Stimulated activated CD4-positive, alpha-beta T cell treated with anti-CD3 and anti-CD28 coated beads, TNF-alpha, amount 100 ng/mL, for 48 hours (primary cell): ENCODE data around the gene SAMD5.
"Not testable (repeated sequence)": the region's sequence is repeated elsewhere in the genome, so short reads cannot be mapped to it uniquely, and the experiment has no call there.

Experiments used
- DNase-seq, 3 donors: peaks; one replicate each; pipeline ENCODE4 v3.0.0-alpha.2; 2020; ENCODE audit warnings: low read depth in 3 of 3

Gene SAMD5

DNA sequence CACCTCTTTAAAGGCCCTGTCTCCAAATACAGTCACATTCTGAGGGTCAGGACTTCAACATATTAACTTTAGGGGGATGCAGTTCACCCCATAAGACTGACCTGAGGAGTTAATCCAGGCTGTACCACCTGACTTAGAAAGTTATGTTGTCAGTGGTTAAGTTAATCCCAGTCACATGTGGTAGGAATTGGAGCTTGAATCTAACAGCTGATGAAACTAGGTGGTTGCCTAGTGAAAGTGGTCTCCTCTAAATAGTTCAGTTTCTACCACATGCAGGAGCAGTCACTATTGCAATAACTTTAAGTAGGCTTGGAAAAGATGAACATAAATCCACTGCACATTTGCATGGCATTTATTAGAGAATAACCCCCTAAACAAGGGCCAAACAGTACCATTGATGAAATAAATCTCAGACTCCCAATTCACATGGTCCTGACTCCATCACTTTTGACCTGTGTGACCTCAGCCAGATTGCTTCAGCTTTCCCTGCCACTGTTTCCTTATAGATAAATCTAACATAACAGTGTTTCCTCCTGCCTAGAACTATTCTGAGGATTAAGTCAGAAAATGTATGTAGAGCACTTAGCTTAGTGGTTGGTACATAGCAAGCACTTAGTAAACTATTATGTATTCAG lies 20.1 kb downstream of the SAMD5 start:
- DNase-seq, result no peak

DNA sequence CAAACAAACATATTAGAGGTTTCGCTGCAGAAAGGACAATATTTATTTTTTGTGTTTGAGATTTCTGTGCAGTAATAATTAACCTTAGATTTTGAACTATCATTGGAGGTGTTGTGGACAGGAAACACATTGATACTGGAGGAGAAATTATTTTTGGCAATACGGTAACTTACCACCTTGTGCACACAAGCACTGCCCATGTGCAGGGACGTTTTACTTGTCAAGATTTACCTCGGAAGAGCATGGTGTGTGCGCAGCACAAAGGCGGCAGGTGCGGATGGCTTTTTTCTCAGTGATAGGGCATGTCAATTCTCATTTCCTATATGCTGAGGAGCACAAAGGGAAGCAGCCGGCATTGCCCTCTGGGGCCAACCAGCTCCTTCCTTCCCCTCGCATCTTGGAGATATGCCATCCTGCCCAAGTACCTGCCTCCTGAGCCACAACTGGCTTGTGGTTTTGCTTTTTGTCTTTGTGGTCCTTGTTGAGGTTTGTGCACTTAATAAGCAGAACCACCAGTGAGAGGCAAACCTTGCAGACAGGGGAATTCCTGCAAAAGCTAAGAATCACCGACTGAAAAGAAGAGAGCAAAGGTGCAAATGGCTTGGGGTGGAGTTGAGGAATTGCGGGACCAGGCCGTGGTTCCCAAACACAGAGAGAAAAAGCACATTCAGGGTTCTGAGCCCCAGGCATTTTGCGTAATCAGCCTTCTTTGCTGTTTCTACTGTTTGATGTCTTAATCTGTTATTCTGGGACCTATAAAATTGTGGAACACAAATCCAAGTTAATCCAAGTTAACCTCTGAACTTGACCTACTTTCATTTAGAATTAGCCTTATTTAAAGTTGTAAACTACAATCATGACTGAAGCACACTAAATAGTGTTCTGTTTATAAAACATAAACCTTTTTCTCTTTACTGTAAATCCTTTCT lies 21.9 kb downstream of the SAMD5 start:
- DNase-seq, result no peak

DNA sequence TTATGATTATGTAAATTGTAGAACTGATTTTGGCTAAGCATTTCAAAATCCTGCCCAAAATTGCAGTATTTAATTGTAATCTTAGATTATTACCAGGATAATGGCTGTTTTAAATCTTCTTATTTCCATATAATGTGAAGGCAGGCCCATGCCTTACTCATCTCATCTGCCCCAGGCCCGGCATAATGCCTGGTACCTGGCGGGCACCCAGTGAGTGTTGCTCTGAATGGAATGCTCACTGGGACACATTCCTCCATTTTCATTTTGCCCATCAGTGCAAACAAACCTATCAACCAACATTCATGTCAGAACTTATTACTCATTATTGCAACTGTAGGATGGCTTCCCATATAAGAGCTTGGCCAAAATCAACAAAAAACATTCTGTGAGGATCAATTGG lies 22.8 kb downstream of the SAMD5 start:
- DNase-seq, result no peak

DNA sequence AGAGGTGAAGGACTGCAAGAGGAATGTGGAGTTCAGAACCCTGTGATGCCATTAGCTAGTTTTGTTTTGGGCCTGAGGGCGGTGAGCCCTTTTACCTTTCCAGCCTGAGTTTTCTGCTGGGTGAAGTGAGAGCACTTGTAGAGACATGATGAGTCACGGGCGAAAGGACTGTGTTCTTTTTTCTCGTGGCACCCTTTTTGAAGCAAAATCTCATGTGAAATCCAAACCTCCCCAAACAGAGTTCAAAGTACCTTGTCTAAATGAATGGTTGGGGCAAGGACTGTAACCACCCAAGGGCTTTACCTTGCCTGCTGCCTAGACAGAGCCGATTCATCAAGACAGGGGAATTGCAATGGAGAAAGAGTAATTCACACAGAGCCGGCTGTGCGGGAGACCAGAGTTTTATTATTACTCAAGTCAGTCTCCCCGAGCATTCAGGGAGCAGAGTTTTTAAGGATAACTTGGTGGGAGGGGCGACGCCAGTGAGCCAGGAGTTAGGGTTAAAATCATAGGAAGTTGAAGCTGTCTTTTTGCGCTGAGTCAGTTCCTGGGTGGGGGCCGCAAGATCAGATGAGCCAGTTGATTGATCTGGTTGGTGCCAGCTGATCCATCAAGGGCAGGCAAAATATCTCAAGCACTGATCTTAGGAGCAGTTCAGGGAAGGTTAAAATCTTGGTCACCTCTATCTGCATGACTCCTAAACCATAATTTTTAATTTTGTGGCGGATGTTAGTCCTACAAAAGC lies 25.8 kb downstream of the SAMD5 start:
- no peak for DNase-seq

DNA sequence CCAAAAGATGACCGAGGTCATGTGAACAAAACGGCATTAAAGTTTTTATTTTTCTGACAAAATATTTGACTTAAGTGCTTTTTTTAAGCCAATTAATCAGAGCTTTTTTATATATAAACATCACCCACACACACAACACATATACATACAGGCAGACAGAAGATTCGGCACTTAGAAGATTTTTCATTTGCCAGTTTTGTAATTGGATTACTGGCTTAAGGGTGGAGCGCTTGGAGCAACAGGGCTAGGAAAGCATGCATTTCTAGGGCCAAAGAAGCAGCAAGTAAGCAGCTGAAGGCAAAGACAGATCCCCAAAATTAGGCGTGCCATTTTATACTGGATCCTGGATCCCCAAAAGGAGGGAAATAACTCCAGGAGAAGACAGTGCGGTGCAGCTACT lies 30.3 kb downstream of the SAMD5 start:
- no peak for DNase-seq

DNA sequence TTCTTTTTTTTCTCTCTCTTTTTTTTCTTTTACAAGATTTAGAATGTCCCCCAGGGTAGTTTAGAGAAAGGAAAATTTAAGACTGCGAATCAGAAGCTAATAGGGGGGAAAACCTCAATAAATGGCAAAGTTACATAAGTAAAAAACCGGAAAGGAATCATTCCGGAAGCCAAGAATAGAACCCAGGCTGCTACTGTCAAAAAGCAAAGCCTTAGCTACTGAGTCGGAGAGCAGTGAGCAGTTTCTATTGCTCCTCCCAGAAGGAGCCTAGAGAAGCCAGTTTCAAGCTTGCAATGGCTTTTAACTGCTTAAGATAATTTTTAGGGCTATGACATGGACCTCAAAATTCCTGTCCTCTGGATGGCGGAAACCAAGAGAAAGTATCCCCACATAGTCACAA lies 31.6 kb downstream of the SAMD5 start:
- no peak for DNase-seq

DNA sequence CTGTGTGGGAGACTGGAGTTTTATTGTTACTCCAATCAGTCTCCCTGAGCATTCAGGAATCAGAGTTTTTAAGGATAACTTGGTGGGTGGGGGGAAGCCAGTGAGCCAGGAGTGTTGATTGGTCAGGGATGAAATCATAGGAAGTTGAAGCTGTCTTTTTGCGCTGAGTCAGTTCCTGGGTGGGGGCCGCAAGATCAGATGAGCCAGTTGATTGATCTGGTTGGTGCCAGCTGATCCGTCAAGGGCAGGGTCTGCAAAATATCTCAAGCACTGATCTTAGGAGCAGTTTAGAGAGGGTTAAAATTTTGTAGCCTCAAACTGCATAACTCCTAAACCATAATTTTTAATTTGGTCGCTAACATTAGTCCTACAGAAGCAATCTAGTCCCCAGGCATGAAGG lies 33.9 kb downstream of the SAMD5 start:
- not testable (repeated sequence) for DNase-seq

DNA sequence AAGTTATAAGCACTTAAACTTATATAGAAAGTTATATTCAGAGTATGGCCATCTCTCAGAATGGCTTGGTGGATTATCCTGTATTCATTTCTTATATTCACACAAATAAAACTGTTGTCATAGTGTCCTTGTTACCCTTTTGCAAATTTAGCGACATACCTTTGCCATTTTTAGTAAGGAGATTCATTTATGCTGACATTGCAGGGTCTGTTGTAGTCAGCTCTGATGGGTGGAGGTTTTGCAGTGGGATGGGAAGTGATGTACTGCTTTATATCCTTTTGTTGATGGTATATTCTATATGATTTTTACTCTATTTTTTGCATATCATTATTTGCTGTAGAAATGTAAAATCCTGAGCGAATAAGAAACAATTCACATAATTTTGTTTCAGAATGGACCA lies 35.9 kb downstream of the SAMD5 start:
- no peak for DNase-seq

DNA sequence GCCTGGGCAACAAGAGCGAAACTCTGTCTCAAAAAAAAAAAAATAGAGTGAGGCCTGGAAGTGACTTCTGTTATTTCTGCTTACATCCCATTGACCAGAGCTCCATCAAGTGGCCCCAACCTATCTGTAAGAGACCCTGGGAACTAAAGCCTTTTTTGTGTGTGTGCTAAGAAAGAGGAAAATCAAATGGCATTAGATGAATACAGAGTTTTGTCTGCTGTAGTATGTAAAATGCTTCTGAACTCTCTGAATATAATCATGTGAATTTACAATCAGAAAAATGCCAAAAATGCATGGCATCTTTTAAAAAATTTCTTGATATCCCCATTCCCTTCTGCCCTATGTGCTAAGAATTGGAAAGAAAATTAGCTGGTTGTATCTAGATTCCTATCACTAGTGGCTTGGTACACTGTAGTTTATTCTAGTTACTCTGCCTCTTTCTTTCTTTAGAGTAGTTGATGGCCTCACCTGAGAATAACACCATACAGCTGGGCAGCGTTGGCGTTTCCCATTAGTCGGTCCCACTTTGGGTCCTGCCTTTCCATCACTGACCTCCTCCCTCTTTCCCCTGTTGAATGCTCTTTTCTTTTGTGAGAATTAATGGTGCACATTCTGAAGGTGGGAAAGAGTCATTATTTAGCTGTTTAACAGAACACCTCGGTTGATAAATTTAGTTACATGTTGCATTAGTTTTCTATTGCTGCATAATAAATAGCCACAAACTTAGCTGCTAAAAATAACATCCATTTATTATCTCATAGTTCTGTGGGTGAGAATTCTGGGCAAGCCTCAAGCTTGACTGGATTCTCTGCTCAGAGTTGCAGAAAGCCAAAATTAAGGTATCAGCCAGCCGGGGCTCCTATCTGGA lies 38.2 kb downstream of the SAMD5 start:
- DNase-seq, result no peak

DNA sequence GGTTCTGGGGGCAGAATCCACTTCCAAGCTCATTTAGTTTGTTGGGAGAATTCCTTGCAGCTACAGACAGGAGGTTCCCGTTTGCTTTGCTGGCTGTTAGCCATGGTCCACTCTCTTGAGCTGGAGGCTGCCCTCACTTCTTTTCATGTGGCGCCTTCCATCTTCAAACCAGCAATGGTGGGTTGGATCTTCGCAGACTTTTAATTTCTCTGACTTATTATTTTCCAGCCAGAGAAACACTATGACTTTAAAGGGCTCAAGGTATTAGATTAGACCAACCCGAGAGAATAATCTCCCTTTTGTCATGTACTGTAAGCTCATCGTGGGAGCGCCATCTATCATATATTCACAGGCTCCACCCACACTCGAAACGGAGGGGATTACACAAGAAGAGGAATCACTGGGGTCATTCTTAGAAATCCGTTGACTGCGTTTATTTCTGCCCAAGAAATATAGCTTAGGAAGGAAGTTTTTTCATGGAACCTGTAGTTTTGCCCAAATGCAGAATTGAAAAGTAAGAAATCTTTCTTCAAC lies 38.9 kb downstream of the SAMD5 start:
- DNase-seq, result no peak

DNA sequence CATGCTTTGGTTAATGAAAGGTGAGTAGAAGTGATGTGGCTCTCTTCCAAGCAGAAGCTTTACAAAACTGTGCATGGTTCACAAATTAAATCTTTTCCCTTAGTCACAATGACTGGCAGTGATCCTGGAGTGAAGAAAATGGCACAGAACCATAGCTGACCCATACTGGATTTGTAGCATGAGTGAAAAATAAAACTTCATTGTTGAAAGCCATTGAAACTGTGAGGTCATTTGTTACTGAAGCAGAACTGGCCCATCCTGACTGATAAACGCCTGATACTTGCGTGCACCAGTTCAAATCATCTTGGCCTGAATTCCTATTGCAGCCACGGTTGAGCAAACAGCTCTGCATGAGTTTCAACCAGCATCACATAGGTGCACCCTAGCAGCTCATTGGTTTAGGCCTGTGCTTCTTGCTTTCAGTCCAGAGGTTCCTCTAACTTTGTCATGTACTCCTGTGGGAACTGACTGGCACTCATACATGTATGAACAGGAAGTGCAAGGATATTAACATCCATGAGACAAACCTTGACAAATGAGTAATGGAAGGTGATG lies 40.5 kb downstream of the SAMD5 start:
- no peak for DNase-seq

DNA sequence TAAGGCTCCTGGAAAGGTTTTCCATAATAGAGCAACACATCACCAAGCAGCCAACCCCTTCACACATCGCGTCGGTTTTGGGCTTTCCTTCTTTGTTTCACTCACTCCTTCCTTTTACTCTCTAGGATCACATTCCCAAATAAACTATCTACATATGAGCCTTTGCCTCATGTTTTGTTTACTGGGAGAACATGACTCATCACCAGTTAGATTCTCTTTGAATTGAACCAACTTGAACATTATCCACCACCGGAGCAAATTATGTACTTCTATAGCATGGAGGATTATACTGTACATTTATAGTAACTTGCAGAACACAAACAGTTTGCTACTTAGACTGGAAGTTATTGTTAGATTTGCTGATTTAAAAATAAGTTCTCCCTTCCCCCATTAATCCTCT lies 41.0 kb downstream of the SAMD5 start:
- DNase-seq, result no peak

DNA sequence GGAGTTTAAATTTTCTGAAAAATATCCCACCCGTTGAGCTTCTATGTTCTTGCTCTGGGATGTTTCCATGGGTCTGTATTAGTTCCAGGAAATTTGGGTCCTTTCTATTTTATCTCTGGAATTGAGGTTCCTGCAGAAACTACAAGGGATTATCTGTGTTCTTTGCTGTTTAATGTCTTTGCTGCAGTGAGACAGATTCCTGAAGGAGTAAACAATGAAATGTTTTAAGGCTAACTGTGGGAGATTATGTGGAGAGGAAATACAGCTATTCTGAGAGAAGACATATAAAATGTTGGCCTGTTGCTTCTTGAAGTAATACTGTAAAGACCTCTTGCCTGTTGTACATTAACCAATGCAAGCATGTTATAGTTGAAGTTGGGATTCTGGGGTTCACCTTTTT lies 43.5 kb downstream of the SAMD5 start:
- no peak for DNase-seq

DNA sequence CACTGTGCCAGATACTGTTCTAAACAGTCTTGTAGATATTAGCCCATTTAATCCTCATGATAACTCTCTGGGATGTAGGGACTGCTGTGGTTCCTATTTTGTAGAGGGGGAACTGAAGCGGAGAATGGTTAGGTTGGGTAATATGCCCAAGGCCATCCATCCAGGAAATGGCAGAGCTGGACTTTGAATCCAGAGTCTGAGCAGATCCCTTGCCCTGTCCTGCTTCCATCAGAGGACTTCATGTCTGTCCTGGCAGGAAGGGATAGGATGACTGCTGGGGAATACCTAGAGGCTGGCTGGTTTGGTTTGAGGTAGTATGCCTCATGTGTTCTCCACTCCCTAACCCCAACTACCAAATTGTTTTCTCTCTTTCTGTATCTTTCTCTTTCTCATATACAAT lies 44.6 kb downstream of the SAMD5 start:
- DNase-seq, result no peak

DNA sequence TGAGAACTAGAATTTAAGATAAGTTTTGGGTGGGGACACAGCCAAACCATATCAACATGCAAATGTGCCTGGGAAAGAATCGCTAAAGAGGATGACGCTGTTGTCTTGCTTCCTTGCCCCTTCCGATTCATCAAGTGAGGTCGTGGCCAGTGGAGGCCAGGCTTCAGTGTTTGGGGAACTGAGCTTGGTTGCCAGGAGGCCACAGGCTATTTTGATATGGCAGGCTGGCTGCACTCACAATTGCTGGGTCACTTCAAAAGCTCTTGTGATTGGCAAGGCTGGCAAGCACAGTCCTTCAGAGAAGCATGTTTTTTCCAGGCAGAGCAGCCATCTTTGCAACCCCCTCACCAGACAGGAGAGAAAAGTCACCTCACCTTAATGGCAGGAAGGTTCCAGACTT lies 45.8 kb downstream of the SAMD5 start:
- no peak for DNase-seq

DNA sequence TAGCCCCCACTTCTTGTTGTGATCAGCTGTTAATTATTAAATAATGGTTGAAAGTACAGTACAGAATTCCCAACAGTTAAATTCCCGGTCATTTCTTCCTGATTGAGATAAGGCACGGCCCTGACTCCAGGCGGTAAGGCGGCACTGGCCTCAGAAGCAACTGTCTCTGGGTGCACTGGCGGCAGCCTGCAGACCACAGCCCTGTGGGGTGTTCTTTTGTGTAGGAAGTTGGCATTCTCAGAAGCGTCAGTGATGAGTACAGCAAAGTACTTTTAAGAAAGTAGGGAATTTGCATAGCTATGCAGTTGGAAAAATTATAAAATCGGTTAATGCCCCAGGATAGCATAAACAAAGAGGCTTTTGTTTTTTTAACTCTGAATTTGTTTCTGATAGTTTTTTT lies 50.5 kb downstream of the SAMD5 start:
- DNase-seq, result no peak

DNA sequence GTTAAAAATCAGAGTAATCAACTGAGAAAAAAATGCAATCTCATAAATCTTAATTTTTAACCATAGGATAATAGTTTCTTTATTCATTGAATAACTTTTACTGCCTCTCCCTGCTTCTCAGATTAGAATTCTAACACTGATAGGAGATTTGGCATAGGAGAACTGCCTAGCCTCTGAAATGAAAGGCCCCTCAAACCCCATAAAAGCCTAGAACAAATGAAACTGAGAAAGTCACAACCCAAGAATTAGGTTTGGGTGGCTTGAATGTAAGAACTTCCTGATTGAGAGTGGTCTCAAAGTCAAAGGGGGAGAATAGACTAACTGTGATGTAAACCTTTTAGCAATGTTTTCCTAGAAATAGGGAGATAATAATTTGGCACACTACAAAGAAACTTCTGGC lies 52.2 kb downstream of the SAMD5 start:
- DNase-seq, result no peak

DNA sequence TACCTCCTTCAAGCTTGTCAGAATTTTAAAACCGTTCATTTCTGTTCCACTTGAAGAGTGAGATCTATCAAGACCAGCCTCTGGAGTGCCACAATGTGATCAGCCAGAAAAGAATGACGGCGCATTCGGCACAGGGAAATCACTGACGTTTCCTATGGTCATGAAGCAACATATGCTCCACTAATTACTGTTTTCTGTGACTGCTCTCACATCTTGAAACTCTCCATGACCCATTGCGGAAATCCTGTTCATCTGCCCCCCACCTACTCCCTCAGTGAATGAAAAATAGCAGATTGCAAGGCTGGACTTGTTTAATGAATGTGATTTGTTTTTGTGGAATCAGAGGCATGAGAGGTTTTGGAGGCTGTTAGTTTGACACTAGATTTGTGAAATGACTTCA lies 53.2 kb downstream of the SAMD5 start:
- DNase-seq, result no peak

DNA sequence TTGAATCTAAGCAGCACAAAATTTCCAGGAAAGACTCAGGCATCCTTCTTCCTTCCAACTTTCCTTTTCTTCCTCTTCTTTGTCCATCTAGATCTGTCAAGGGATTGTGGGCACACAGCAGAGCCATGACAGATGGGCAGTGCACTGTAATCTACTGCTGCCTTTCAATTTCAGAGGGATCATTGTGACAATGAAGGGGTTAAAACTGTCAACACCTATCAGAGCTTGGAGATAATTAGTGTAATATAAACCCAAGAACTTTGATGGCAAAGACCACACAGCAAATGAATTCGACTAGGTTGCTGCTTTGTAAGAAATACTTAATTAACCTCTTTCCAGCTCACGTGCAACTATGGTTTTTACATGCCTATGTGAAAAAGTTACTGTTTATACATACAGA lies 55.0 kb downstream of the SAMD5 start:
- no peak for DNase-seq

DNA sequence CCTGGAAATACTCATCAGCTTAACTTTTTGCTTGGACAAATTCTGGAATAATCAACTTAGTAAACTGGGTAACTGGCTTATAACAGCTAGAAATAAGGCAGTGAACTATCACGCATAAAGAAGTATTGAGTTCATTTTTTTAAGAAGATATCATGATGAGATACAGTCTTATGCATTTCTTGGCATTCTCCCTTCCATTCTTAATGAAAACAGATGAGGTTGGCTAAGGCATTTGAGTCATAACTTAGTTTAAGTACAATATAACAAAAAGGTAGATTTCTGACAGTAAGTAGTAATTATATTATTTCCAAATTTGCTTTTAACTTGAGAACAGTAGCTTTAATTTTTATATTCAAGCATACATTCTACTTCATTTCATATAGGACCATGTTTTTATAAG lies 56.1 kb downstream of the SAMD5 start:
- DNase-seq, result no peak

DNA sequence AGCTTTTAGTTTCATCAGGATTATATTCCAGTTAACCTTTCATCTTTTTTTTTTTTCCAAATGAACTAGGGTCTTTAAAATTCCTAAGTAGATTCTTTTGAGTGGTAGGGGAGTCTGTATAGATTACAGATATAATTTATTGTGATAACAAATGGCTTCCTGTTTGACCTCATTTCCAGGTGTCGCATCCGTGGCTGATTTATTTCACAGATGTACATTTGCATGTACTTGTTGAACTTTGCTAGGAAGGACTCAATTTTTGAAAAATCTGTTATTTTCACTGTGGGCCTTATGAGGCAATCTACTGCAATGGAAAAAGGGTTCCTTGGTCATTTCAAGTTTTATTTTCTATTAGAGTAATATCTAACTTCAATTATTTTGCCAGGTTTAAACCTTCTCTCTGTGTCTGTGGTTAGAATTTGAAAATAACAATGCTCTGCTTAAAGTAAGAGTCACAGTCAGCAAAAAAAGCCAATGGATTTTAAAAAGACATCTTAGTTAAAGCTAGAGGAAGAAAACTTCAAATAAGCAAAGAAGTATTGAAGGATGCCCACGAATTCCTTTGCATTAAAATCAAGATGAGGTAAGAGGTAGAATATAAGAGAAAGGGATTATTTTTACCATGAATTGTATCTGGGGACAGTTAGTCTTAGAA lies 57.9 kb downstream of the SAMD5 start:
- DNase-seq, result no peak
